Heart right ventricle (tissue), 16 donors: ENCODE measurements around the gene RAB8B. TPM values are rescaled to one million over a fixed set of nuclear protein-coding genes. Genes with fewer than 3 reads are reported as not detected.

ENCODE experiments used
- ATAC-seq, 8 donors: fragments of 200-7000 bp; cut with Tn5 transposase; one replicate each; pipeline ENCODE4 v1.9.1; 2020; ENCODE audit warnings: mild to moderate bottlenecking in 8 of 8, moderate library complexity in 8 of 8, moderate number of reproducible peaks in 1 of 8
- DNase-seq, 2 donors: peaks; one replicate each; pipeline ENCODE4 v3.0.0-alpha.2; 2020
- H3K27ac ChIP-seq, 10 donors: fragments of 200-600 bp; sonication (generic) in 2 of 10; one replicate each; pipeline versions ENCODE4 v1.5.0 to v1.8.0; 2020 to 2022; ENCODE audit warnings: mild to moderate bottlenecking in 3 of 10
- H3K27me3 ChIP-seq, 7 donors: fragments of 200-600 bp; one replicate each; pipeline ENCODE4 v1.8.0; 2021 to 2022; ENCODE audit warnings: mild to moderate bottlenecking in 2 of 7
- H3K36me3 ChIP-seq, 9 donors: fragments of 200-600 bp; sonication (generic) in 1 of 9; one replicate each; pipeline versions ENCODE4 v1.5.0 to v1.8.0; 2020 to 2022; ENCODE audit warnings: mild to moderate bottlenecking in 2 of 9
- H3K4me1 ChIP-seq, 9 donors: fragments of 200-600 bp; sonication (generic) in 1 of 9; one replicate each; pipeline versions ENCODE4 v1.5.0 to v1.8.0; 2020 to 2022; ENCODE audit warnings: mild to moderate bottlenecking in 4 of 9
- H3K4me3 ChIP-seq, 10 donors: fragments of 200-600 bp; sonication (generic) in 2 of 10; one replicate each; pipeline versions ENCODE4 v1.5.0 to v1.8.0; 2020 to 2022; ENCODE audit warnings: mild to moderate bottlenecking in 7 of 10, moderate library complexity in 2 of 10
- H3K9me3 ChIP-seq, 11 donors: fragments of 200-600 bp in 10 of 11; sonication (generic) in 2 of 11; one replicate each; pipeline versions ENCODE4 v1.5.0 to v1.8.0; 2013 to 2022; ENCODE audit warnings: mild to moderate bottlenecking in 2 of 11, control low read depth in 1 of 11, moderate library complexity in 1 of 11
- CTCF ChIP-seq, 9 donors: fragments of 200-600 bp; sonication (generic) in 2 of 9; IDR thresholded peaks; one replicate each; pipeline versions ENCODE4 v1.5.0 to v1.8.0; 2021 to 2022; ENCODE audit warnings: antibody characterized with exemption in 9 of 9, mild to moderate bottlenecking in 5 of 9, moderate library complexity in 1 of 9
- WGBS, 2 donors: extraction: QIAGEN DNeasy Blood & Tissue Kit; methylation state at CpG; one replicate each; pipeline ENCODE4 v1.1.7; 2013; ENCODE audit warnings: inconsistent platforms in 1 of 2; 5-methylcytosine and 5-hydroxymethylcytosine counted together
- intact Hi-C, 10 donors: fragments of 100-400 bp; cut with DNase I; formaldehyde crosslinking; loops; one replicate each; pipeline versions ENCODE4 v1.11.1 to v1.14.2; 2022
- polyA plus RNA-seq, 2 donors: library from polyadenylated mRNA; stranded (reverse); fragments of 200-250 nt; gene quantifications; one replicate each; pipeline ENCODE4 v1.2.3, GENCODE V29; 2013
- total RNA-seq, 10 donors: library from RNA; stranded (reverse); fragmentation: NEBNext Ultra II Directional in 3 of 10; extraction: Animal tissue kit (Norgen Biotek cat#: 25700) in 3 of 10; gene quantifications; one replicate each; pipeline versions ENCODE4 v1.2.1 to v1.2.4, GENCODE V29; 2021 to 2023
- donor health status: Arrhythmogenic right ventricular cardiomyopathy.
- donor health status: ischemic (EF 13 %, LVEDD 7.1; RV severe dilation, severe dysfunction).
- donor health status: healthy with polysubstance abuse.
- donor health status: DM: no; HTN: yes; CAD: no.
- donor health status: DM: no; HTN: no; CAD: no.
- donor health status: ischemic (EF 25% LVEDD 6.9; RV normal size, moderate dysfunction).
- donor health status: ischemic (EF 25% LVEDD 5.7; RV mildly dilated, moderate dysfunction).
- donor health status: healthy.
- donor health status: DM: yes; HTN: yes; CAD: no.
- donor health status: Ischemic cardiomyopathy.
- donor health status: ischemic (EF 35%, LVEDD 5.7; RV mildly dilated, moderate dysfunction).
- donor health status: nonischemic (EF 11% LVEDD 7.7; RV severe dilation, severe dysfunction).
- donor health status: DM: yes; HTN: yes; CAD: no.
- donor health status: PGD.
- donor health status: ischemic (EF 29% LVEDD 5.4; RV normal size, mild dysfunction).
- donor health status: nonischemic (EF 23%, LVEDD 6.1; RV moderate dilation, normal function).

RAB8B gene
- total and polyA plus RNA-seq, 12 donors, result 4.4 to 27.7 (median 6.9) TPM

GRCh38 chr15:63181648-63182047, 7.8 kb upstream of the RAB8B start:
- Histone ChIP-seq H3K27ac (no peak overlapping the region), H3K27me3 (no peaks in the 10 kb centered on the region), H3K4me1 (peaks cover 0 to 5% (median 0%) of the 10 kb centered on the region in 9 donors), H3K4me3 (no peak overlapping the region), H3K36me3 (no peaks in the 10 kb centered on the region), H3K9me3 (no peaks in the 10 kb centered on the region)
- ATAC-seq (no peak), DNase-seq (no peak)
- 87 to 94% methylated on average over 2 of the region's 2 CpGs for WGBS, 2 donors
- TF ChIP-seq CTCF (IDR thresholded peaks at IDR 0.05), result no peak
- intact Hi-C loops, result loop anchor here in 1 of 10 donors (10.0 kb wide), 1 partner anchor 93 kb away; the partner anchor contains the start of gene APH1B

- Histone ChIP-seq H3K4me1 (peaks cover 0 to 12% (median 7%) of the 10 kb centered on the region in 9 donors), H3K27me3 (no peaks in the 10 kb centered on the region), H3K36me3 (no peaks in the 10 kb centered on the region), H3K27ac (no peak overlapping the region), H3K4me3 (no peak overlapping the region), H3K9me3 (no peaks in the 10 kb centered on the region)
- DNase-seq, result no peak
- TF ChIP-seq CTCF (IDR thresholded peaks at IDR 0.05), result no peak
- 38 to 43% methylated on average over 2 of the region's 2 CpGs for WGBS, 2 donors
- no peak for ATAC-seq
- intact Hi-C loops, result loop anchor here in 2 of 10 donors (5.0 to 10.0 kb wide), 2 partner anchors 90 to 92 kb away; partner anchors contain the start of gene APH1B (in 2 of the 2)
These were observed 4.2 kb upstream of the RAB8B start for GRCh38 chr15:63185206-63185605.

GRCh38 chr15:63186065-63186464, 3.3 kb upstream of the RAB8B start:
- TF ChIP-seq CTCF (IDR thresholded peaks at IDR 0.05), result no peak
- Histone ChIP-seq H3K27me3 (no peaks in the 10 kb centered on the region), H3K9me3 (no peaks in the 10 kb centered on the region), H3K36me3 (no peaks in the 10 kb centered on the region), H3K4me1 (peaks cover 0 to 20% (median 13%) of the 10 kb centered on the region in 9 donors), H3K27ac (no peak overlapping the region), H3K4me3 (no peak overlapping the region)
- DNase-seq (no peak), ATAC-seq (no peak)
- 33 to 61% methylated on average over 2 of the region's 2 CpGs for WGBS, 2 donors
- intact Hi-C loops, result loop anchor here in 2 of 10 donors (5.0 to 10.0 kb wide), 2 partner anchors 89 to 91 kb away; partner anchors contain the start of gene APH1B (in 2 of the 2)

- intact Hi-C loops, result loop anchor here in 4 of 10 donors (2.0 to 10.0 kb wide), 4 partner anchors 29 to 90 kb away; partner anchors contain the start of genes APH1B (in 2 of the 4) and RPS27L (in 1 of the 4)
- H3K9me3 ChIP-seq, result no peaks in the 10 kb centered on the region
These were observed 1.7 kb upstream of the RAB8B start for GRCh38 chr15:63187589-63188226.

More at GRCh38 chr15:63187589-63188226, 1.7 kb upstream of the RAB8B start:
- DNase-seq (no peak), ATAC-seq (no peak)
- H3K4me1 ChIP-seq, result peaks cover 0 to 37% (median 19%) of the 10 kb centered on the region in 9 donors
- WGBS, 2 donors, result 84 to 86% methylated on average over 5 of the region's 5 CpGs
- H3K27ac ChIP-seq, result no peak overlapping the region
- no peak overlapping the region for H3K4me3 ChIP-seq
- TF ChIP-seq CTCF (IDR thresholded peaks at IDR 0.05), result no peak
- H3K36me3 ChIP-seq, result no peaks in the 10 kb centered on the region
- H3K27me3 ChIP-seq, result no peaks in the 10 kb centered on the region
